WTC11 (cell line): ENCODE measurements around the gene ADGRG7. TPM values are rescaled to one million over a fixed set of nuclear protein-coding genes. Genes with fewer than 3 reads are reported as not detected.

Experiments
- ATAC-seq: fragments of 200-7000 bp; cut with Tn5 transposase; 2 replicates; pipeline ENCODE4 v1.10.0; 2021; ENCODE audit warnings: mild to moderate bottlenecking, moderate library complexity
- CTCF ChIA-PET: fragments of 300-600 bp; sonication (Branson Sonifier 250); formaldehyde crosslinking; loops from one replicate; lab custom pipeline; 2021; ENCODE audit warnings: antibody characterized with exemption; lab: Charles Lee
- POLR2A ChIA-PET: fragments of 350-600 bp; sonication (Branson Sonifier 250); formaldehyde crosslinking; loops from one replicate; lab custom pipeline; 2021; ENCODE audit warnings: antibody characterized with exemption; lab: Charles Lee
- DNase-seq: peaks from one replicate; pipeline ENCODE4 v3.0.0; 2021; ENCODE audit warnings: low spot score
- H3K27ac Mint-ChIP-seq: 2 replicates; pipeline ENCODE4 v1.8.0; 2021; ENCODE audit warnings: mixed read lengths
- H3K27me3 Mint-ChIP-seq: 2 replicates; pipeline ENCODE4 v1.8.0; 2021; ENCODE audit warnings: low read depth, mild to moderate bottlenecking, moderate library complexity, mixed read lengths
- H3K36me3 Mint-ChIP-seq: 2 replicates; pipeline ENCODE4 v1.8.0; 2021; ENCODE audit warnings: mixed read lengths
- H3K4me1 Mint-ChIP-seq: 2 replicates; pipeline ENCODE4 v1.8.0; 2022; ENCODE audit warnings: mixed read lengths
- H3K4me3 Mint-ChIP-seq: 2 replicates; pipeline ENCODE4 v1.8.0; 2021; ENCODE audit warnings: mild to moderate bottlenecking, moderate library complexity, mixed read lengths
- H3K9me3 Mint-ChIP-seq: 2 replicates; pipeline ENCODE4 v1.8.0; 2021; ENCODE audit warnings: mixed read lengths
- ESRRA ChIP-seq: sonication (generic); formaldehyde crosslinking; IDR thresholded peaks from 2 replicates; pipeline ENCODE4 v1.8.1; 2022; ENCODE audit warnings: mild to moderate bottlenecking, missing genetic modification reagents, borderline replicate concordance
- ETV6 ChIP-seq: sonication (generic); formaldehyde crosslinking; IDR thresholded peaks from 2 replicates; pipeline ENCODE4 v1.8.1; 2022; ENCODE audit warnings: mild to moderate bottlenecking, missing genetic modification reagents
- GRHL2 ChIP-seq: fragments of 250-450 bp; sonication (Bioruptor Pico); IDR thresholded peaks from 2 replicates; pipeline ENCODE4 v1.8.0; 2022; ENCODE audit warnings: mild to moderate bottlenecking, moderate library complexity; ENCODE audit not compliant: insufficient replicate concordance, severe bottlenecking
- IRF2 ChIP-seq: sonication (generic); formaldehyde crosslinking; IDR thresholded peaks from 2 replicates; pipeline ENCODE4 v1.8.0; 2022; ENCODE audit warnings: low read depth, missing genetic modification reagents, borderline replicate concordance
- JAZF1 ChIP-seq: fragments of 250-450 bp; sonication (Bioruptor Pico); IDR thresholded peaks from 2 replicates; pipeline ENCODE4 v1.9.0; 2021; ENCODE audit warnings: moderate library complexity, mild to moderate bottlenecking, inconsistent platforms
- KAT7 ChIP-seq: sonication (generic); formaldehyde crosslinking; IDR thresholded peaks from 2 replicates; pipeline ENCODE4 v1.8.1; 2023; ENCODE audit warnings: missing genetic modification reagents, mild to moderate bottlenecking, borderline replicate concordance
- MYBL2 ChIP-seq: sonication (generic); formaldehyde crosslinking; IDR thresholded peaks from 2 replicates; pipeline ENCODE4 v1.8.1; 2023; ENCODE audit warnings: mild to moderate bottlenecking, moderate library complexity, missing genetic modification reagents
- NFATC4 ChIP-seq: fragments of 250-450 bp; sonication (Bioruptor Pico); IDR thresholded peaks from 2 replicates; pipeline ENCODE4 v1.9.0; 2021; ENCODE audit warnings: mild to moderate bottlenecking
- NR2C2 ChIP-seq: sonication (generic); formaldehyde crosslinking; IDR thresholded peaks from 2 replicates; pipeline ENCODE4 v1.8.0; 2022; ENCODE audit warnings: mild to moderate bottlenecking, missing genetic modification reagents
- TEAD4 ChIP-seq: sonication (generic); formaldehyde crosslinking; IDR thresholded peaks from 2 replicates; pipeline ENCODE4 v1.8.0; 2022; ENCODE audit warnings: mild to moderate bottlenecking, missing genetic modification reagents
- ZNF219 ChIP-seq: sonication (generic); formaldehyde crosslinking; IDR thresholded peaks from 2 replicates; pipeline ENCODE4 v1.8.0; 2023; ENCODE audit warnings: missing genetic modification reagents, mild to moderate bottlenecking, borderline replicate concordance
- ZNF232 ChIP-seq: sonication (generic); formaldehyde crosslinking; IDR thresholded peaks from 2 replicates; pipeline ENCODE4 v1.8.0; 2022; ENCODE audit warnings: mild to moderate bottlenecking, missing genetic modification reagents
- ZNF396 ChIP-seq: fragments of 250-450 bp; sonication (Bioruptor Pico); IDR thresholded peaks from 2 replicates; pipeline ENCODE4 v1.8.0; 2021; ENCODE audit warnings: mild to moderate bottlenecking, moderate library complexity, borderline replicate concordance
- ZNF423 ChIP-seq: fragments of 250-450 bp; sonication (Bioruptor Pico); IDR thresholded peaks from 2 replicates; pipeline ENCODE4 v2.1.2; 2022; ENCODE audit warnings: mild to moderate bottlenecking, moderate library complexity
- total RNA-seq: library from RNA; stranded (reverse); gene quantifications from 3 replicates; pipeline ENCODE4 v1.2.3, GENCODE V29; 2021
- TF ChIP-seq, protein P1 (sequence below): sonication (generic); formaldehyde crosslinking; IDR thresholded peaks from 2 replicates; pipeline ENCODE4 v1.8.0; 2023; ENCODE audit warnings: missing genetic modification reagents, mild to moderate bottlenecking, borderline replicate concordance
- TF ChIP-seq, protein P2 (sequence below): sonication (generic); formaldehyde crosslinking; IDR thresholded peaks from 2 replicates; pipeline ENCODE4 v1.8.0; 2022; ENCODE audit warnings: mild to moderate bottlenecking, missing genetic modification reagents
- TF ChIP-seq, protein P3 (sequence below): fragments of 250-450 bp; sonication (Bioruptor Pico); IDR thresholded peaks from 2 replicates; pipeline ENCODE4 v1.9.0; 2021; ENCODE audit warnings: mild to moderate bottlenecking
- TF ChIP-seq, protein P4 (sequence below): fragments of 250-450 bp; sonication (Bioruptor Pico); IDR thresholded peaks from 2 replicates; pipeline ENCODE4 v1.8.0; 2021; ENCODE audit warnings: mild to moderate bottlenecking
- TF ChIP-seq, protein P5 (sequence below): fragments of 250-450 bp; sonication (Bioruptor Pico); IDR thresholded peaks from 2 replicates; pipeline ENCODE4 v1.9.0; 2021; ENCODE audit warnings: mild to moderate bottlenecking
- TF ChIP-seq, protein P6 (sequence below): fragments of 250-450 bp; sonication (Bioruptor Pico); IDR thresholded peaks from 2 replicates; pipeline ENCODE4 v1.9.0; 2021; ENCODE audit warnings: mild to moderate bottlenecking, borderline replicate concordance

Gene ADGRG7
- total RNA-seq, 1 experiment from 2014 or later: not detected

DNA sequence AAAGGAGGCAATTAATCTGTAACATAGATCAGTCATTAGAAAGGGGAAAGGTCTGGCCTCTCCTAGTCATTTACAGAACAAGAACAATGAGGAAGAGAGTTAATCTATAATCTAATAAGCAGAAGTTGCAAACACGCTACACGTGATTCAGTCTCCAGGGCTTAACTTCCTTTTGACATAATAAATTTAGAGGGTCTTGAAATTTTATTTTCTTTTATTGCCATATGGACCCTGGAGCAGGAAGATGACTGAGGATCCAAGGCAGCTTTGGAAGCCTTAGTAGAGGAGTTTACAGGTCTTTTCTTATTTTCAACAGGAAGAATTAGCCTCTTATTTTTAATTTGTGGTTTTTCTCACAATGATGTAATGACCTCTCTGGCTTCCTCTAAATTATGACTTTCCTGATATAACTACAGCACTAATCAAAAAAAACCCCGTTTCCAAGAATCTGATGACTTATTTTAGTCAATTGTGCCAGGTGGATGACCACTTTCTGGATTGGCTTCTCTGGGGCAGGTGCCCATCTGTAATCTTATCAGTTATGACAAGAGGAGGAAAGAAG lies 32.2 kb downstream of the ADGRG7 start:
- TF ChIP-seq, protein P1, sequence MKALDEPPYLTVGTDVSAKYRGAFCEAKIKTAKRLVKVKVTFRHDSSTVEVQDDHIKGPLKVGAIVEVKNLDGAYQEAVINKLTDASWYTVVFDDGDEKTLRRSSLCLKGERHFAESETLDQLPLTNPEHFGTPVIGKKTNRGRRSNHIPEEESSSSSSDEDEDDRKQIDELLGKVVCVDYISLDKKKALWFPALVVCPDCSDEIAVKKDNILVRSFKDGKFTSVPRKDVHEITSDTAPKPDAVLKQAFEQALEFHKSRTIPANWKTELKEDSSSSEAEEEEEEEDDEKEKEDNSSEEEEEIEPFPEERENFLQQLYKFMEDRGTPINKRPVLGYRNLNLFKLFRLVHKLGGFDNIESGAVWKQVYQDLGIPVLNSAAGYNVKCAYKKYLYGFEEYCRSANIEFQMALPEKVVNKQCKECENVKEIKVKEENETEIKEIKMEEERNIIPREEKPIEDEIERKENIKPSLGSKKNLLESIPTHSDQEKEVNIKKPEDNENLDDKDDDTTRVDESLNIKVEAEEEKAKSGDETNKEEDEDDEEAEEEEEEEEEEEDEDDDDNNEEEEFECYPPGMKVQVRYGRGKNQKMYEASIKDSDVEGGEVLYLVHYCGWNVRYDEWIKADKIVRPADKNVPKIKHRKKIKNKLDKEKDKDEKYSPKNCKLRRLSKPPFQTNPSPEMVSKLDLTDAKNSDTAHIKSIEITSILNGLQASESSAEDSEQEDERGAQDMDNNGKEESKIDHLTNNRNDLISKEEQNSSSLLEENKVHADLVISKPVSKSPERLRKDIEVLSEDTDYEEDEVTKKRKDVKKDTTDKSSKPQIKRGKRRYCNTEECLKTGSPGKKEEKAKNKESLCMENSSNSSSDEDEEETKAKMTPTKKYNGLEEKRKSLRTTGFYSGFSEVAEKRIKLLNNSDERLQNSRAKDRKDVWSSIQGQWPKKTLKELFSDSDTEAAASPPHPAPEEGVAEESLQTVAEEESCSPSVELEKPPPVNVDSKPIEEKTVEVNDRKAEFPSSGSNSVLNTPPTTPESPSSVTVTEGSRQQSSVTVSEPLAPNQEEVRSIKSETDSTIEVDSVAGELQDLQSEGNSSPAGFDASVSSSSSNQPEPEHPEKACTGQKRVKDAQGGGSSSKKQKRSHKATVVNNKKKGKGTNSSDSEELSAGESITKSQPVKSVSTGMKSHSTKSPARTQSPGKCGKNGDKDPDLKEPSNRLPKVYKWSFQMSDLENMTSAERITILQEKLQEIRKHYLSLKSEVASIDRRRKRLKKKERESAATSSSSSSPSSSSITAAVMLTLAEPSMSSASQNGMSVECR: no peak
- TF ChIP-seq JAZF1 (CRISPR knock-in tag): no peak
- TF ChIP-seq KAT7 (CRISPR knock-in tag): no peak
- TF ChIP-seq, protein P2, sequence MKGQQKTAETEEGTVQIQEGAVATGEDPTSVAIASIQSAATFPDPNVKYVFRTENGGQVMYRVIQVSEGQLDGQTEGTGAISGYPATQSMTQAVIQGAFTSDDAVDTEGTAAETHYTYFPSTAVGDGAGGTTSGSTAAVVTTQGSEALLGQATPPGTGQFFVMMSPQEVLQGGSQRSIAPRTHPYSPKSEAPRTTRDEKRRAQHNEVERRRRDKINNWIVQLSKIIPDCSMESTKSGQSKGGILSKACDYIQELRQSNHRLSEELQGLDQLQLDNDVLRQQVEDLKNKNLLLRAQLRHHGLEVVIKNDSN (CRISPR knock-in tag): no peak
- TF ChIP-seq NFATC4: no peak
- TF ChIP-seq MYBL2 (CRISPR knock-in tag): no peak
- TF ChIP-seq ZNF423 (CRISPR knock-in tag): no peak
- TF ChIP-seq, protein P3, sequence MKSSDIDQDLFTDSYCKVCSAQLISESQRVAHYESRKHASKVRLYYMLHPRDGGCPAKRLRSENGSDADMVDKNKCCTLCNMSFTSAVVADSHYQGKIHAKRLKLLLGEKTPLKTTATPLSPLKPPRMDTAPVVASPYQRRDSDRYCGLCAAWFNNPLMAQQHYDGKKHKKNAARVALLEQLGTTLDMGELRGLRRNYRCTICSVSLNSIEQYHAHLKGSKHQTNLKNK (CRISPR knock-in tag): no peak
- TF ChIP-seq, protein P4, sequence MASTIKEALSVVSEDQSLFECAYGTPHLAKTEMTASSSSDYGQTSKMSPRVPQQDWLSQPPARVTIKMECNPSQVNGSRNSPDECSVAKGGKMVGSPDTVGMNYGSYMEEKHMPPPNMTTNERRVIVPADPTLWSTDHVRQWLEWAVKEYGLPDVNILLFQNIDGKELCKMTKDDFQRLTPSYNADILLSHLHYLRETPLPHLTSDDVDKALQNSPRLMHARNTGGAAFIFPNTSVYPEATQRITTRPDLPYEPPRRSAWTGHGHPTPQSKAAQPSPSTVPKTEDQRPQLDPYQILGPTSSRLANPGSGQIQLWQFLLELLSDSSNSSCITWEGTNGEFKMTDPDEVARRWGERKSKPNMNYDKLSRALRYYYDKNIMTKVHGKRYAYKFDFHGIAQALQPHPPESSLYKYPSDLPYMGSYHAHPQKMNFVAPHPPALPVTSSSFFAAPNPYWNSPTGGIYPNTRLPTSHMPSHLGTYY (CRISPR knock-in tag): no peak
- TF ChIP-seq ZNF396 (CRISPR knock-in tag): no peak
- ChIA-PET CTCF (no interaction called here), POLR2A (no interaction called here)
- DNase-seq (no peak), ATAC-seq (no peak)
- Mint-ChIP-seq H3K27ac (no peak overlapping the region), H3K4me1 (no peaks in the 10 kb centered on the region), H3K9me3 (no peaks in the 10 kb centered on the region), H3K27me3 (no peaks in the 10 kb centered on the region), H3K36me3 (no peaks in the 10 kb centered on the region), H3K4me3 (no peak overlapping the region)

DNA sequence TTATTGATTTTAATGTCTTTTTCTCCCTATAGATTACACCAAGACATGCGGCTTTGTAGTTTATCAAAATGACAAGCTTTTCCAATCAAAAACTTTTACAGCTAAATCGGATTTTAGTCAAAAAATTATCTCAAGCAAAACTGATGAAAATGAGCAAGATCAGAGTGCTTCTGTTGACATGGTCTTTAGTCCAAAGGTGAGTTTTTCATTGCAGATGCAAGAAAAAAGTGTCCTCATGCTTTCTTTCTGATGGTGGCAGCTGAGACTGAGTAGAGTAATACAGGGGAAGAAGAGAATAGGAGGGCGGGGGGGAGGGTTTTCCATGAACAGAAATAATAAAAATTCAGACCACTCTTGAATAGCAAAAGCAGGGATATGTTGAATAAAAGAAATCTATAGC lies 36.5 kb downstream of the ADGRG7 start:
- no peak for DNase-seq
- Mint-ChIP-seq H3K27ac (no peak overlapping the region), H3K9me3 (no peaks in the 10 kb centered on the region), H3K4me1 (no peaks in the 10 kb centered on the region), H3K36me3 (no peaks in the 10 kb centered on the region), H3K27me3 (no peaks in the 10 kb centered on the region), H3K4me3 (no peak overlapping the region)
- ATAC-seq: no peak
- CTCF ChIA-PET: interaction anchor here (0.6 kb wide), 1 partner anchor 216 kb away, joined by 3 read pairs; no protein-coding TSS in a partner anchor
- POLR2A ChIA-PET: no interaction called here
- TF ChIP-seq GRHL2 (no peak), IRF2 (CRISPR knock-in tag) (no peak), ETV6 (no peak), NR2C2 (CRISPR knock-in tag) (no peak), TEAD4 (no peak), ZNF232 (no peak), ESRRA (CRISPR knock-in tag) (no peak), ZNF219 (no peak)
- TF ChIP-seq, protein P5, sequence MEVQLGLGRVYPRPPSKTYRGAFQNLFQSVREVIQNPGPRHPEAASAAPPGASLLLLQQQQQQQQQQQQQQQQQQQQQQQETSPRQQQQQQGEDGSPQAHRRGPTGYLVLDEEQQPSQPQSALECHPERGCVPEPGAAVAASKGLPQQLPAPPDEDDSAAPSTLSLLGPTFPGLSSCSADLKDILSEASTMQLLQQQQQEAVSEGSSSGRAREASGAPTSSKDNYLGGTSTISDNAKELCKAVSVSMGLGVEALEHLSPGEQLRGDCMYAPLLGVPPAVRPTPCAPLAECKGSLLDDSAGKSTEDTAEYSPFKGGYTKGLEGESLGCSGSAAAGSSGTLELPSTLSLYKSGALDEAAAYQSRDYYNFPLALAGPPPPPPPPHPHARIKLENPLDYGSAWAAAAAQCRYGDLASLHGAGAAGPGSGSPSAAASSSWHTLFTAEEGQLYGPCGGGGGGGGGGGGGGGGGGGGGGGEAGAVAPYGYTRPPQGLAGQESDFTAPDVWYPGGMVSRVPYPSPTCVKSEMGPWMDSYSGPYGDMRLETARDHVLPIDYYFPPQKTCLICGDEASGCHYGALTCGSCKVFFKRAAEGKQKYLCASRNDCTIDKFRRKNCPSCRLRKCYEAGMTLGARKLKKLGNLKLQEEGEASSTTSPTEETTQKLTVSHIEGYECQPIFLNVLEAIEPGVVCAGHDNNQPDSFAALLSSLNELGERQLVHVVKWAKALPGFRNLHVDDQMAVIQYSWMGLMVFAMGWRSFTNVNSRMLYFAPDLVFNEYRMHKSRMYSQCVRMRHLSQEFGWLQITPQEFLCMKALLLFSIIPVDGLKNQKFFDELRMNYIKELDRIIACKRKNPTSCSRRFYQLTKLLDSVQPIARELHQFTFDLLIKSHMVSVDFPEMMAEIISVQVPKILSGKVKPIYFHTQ (CRISPR knock-in tag): no peak
- TF ChIP-seq, protein P2 (CRISPR knock-in tag): no peak
- TF ChIP-seq, protein P6, sequence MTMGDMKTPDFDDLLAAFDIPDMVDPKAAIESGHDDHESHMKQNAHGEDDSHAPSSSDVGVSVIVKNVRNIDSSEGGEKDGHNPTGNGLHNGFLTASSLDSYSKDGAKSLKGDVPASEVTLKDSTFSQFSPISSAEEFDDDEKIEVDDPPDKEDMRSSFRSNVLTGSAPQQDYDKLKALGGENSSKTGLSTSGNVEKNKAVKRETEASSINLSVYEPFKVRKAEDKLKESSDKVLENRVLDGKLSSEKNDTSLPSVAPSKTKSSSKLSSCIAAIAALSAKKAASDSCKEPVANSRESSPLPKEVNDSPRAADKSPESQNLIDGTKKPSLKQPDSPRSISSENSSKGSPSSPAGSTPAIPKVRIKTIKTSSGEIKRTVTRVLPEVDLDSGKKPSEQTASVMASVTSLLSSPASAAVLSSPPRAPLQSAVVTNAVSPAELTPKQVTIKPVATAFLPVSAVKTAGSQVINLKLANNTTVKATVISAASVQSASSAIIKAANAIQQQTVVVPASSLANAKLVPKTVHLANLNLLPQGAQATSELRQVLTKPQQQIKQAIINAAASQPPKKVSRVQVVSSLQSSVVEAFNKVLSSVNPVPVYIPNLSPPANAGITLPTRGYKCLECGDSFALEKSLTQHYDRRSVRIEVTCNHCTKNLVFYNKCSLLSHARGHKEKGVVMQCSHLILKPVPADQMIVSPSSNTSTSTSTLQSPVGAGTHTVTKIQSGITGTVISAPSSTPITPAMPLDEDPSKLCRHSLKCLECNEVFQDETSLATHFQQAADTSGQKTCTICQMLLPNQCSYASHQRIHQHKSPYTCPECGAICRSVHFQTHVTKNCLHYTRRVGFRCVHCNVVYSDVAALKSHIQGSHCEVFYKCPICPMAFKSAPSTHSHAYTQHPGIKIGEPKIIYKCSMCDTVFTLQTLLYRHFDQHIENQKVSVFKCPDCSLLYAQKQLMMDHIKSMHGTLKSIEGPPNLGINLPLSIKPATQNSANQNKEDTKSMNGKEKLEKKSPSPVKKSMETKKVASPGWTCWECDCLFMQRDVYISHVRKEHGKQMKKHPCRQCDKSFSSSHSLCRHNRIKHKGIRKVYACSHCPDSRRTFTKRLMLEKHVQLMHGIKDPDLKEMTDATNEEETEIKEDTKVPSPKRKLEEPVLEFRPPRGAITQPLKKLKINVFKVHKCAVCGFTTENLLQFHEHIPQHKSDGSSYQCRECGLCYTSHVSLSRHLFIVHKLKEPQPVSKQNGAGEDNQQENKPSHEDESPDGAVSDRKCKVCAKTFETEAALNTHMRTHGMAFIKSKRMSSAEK (CRISPR knock-in tag): no peak
